ENCODE measurements around the gene UQCR11. TPM values are rescaled to one million over a fixed set of nuclear protein-coding genes. Genes with fewer than 3 reads are reported as not detected.

The UQCR11 gene
- total and polyA plus RNA-seq, 4 donors, result 127 to 251 (median 154) TPM

- no peaks in the 10 kb centered on the region for H3K9me3 ChIP-seq (ENCODE audit: control insufficient read depth, low read length)
- H3K27me3 ChIP-seq (ENCODE audit: control insufficient read depth in 1 of 2, insufficient read depth in 2 of 2, low read length in 1 of 2), result no peaks in the 10 kb centered on the region
- WGBS, 2 donors, result 38 to 46% methylated on average over 10 of the region's 10 CpGs
- intact Hi-C loops (cut with DNase I), result no loop called here
- H3K36me3 ChIP-seq (ENCODE audit: control insufficient read depth in 1 of 2, insufficient read depth in 2 of 2, low read length in 1 of 2), result peaks cover 0 to under 1% of the 10 kb centered on the region in 2 donors
- peaks cover 0 to 3% of the 10 kb centered on the region in 2 donors for H3K4me1 ChIP-seq (ENCODE audit: control insufficient read depth in 1 of 2, insufficient read depth in 2 of 2, low read length in 2 of 2)
- DNase-seq (no peak), ATAC-seq (ENCODE audit: low FRiP score) (no peak)
- no peak overlapping the region for H3K27ac ChIP-seq (ENCODE audit: low read depth in 1 of 2, low read length in 2 of 2)
- no peak overlapping the region for H3K4me3 ChIP-seq (ENCODE audit: low read length in 2 of 2)
These were observed 14.4 kb downstream of the UQCR11 start for GRCh38 chr19:1590641-1591397.

- WGBS, 2 donors, result 68 to 70% methylated on average over 9 of the region's 9 CpGs
- no peaks in the 10 kb centered on the region for H3K27me3 ChIP-seq (ENCODE audit: control insufficient read depth in 1 of 2, insufficient read depth in 2 of 2, low read length in 1 of 2)
These were observed 17.4 kb downstream of the UQCR11 start for GRCh38 chr19:1587872-1588271.

GRCh38 chr19:1585243-1585580 is 20.1 kb downstream of the UQCR11 start:
- Histone ChIP-seq H3K4me1 (ENCODE audit: control insufficient read depth in 1 of 2, insufficient read depth in 2 of 2, low read length in 2 of 2) (no peaks in the 10 kb centered on the region), H3K4me3 (ENCODE audit: low read length in 2 of 2) (no peak overlapping the region), H3K36me3 (ENCODE audit: control insufficient read depth in 1 of 2, insufficient read depth in 2 of 2, low read length in 1 of 2) (peaks cover 0 to 8% of the 10 kb centered on the region in 2 donors), H3K9me3 (ENCODE audit: control insufficient read depth, low read length) (no peaks in the 10 kb centered on the region), H3K27ac (ENCODE audit: low read depth in 1 of 2, low read length in 2 of 2) (no peak overlapping the region), H3K27me3 (ENCODE audit: control insufficient read depth in 1 of 2, insufficient read depth in 2 of 2, low read length in 1 of 2) (no peaks in the 10 kb centered on the region)
- intact Hi-C loops (cut with DNase I), result no loop called here
- no peak for DNase-seq
- no peak for ATAC-seq (ENCODE audit: low FRiP score)
- WGBS, 2 donors, result 82 to 83% methylated on average over 13 of the region's 13 CpGs

More at GRCh38 chr19:1587872-1588271, 17.4 kb downstream of the UQCR11 start:
- Histone ChIP-seq H3K36me3 (ENCODE audit: control insufficient read depth in 1 of 2, insufficient read depth in 2 of 2, low read length in 1 of 2) (no peaks in the 10 kb centered on the region), H3K9me3 (ENCODE audit: control insufficient read depth, low read length) (no peaks in the 10 kb centered on the region), H3K27ac (ENCODE audit: low read depth in 1 of 2, low read length in 2 of 2) (no peak overlapping the region), H3K4me1 (ENCODE audit: control insufficient read depth in 1 of 2, insufficient read depth in 2 of 2, low read length in 2 of 2) (peaks cover 0 to 3% of the 10 kb centered on the region in 2 donors), H3K4me3 (ENCODE audit: low read length in 2 of 2) (no peak overlapping the region)
- ATAC-seq (ENCODE audit: low FRiP score) (no peak), DNase-seq (no peak)
- intact Hi-C loops (cut with DNase I), result no loop called here

- WGBS, 2 donors, result 82 to 87% methylated on average over 75 to 87 of the region's 87 CpGs
- ATAC-seq (ENCODE audit: low FRiP score), result no peak
These were observed 20.6 kb downstream of the UQCR11 start for GRCh38 chr19:1584500-1585242.

GRCh38 chr19:1582201-1582600 is 23.1 kb downstream of the UQCR11 start:
- Histone ChIP-seq H3K36me3 (ENCODE audit: control insufficient read depth in 1 of 2, insufficient read depth in 2 of 2, low read length in 1 of 2) (peaks cover 0 to 8% of the 10 kb centered on the region in 2 donors), H3K4me1 (ENCODE audit: control insufficient read depth in 1 of 2, insufficient read depth in 2 of 2, low read length in 2 of 2) (no peaks in the 10 kb centered on the region), H3K4me3 (ENCODE audit: low read length in 2 of 2) (no peak overlapping the region), H3K9me3 (ENCODE audit: control insufficient read depth, low read length) (no peaks in the 10 kb centered on the region), H3K27me3 (ENCODE audit: control insufficient read depth in 1 of 2, insufficient read depth in 2 of 2, low read length in 1 of 2) (no peaks in the 10 kb centered on the region), H3K27ac (ENCODE audit: low read depth in 1 of 2, low read length in 2 of 2) (no peak overlapping the region)
- intact Hi-C loops (cut with DNase I), result no loop called here
- DNase-seq (no peak), ATAC-seq (ENCODE audit: low FRiP score) (no peak)
- 85 to 86% methylated on average over 9 of the region's 9 CpGs for WGBS, 2 donors

More at GRCh38 chr19:1584500-1585242, 20.6 kb downstream of the UQCR11 start:
- Histone ChIP-seq H3K4me3 (ENCODE audit: low read length in 2 of 2) (no peak overlapping the region), H3K27me3 (ENCODE audit: control insufficient read depth in 1 of 2, insufficient read depth in 2 of 2, low read length in 1 of 2) (no peaks in the 10 kb centered on the region), H3K36me3 (ENCODE audit: control insufficient read depth in 1 of 2, insufficient read depth in 2 of 2, low read length in 1 of 2) (peaks cover 0 to 8% of the 10 kb centered on the region in 2 donors), H3K27ac (ENCODE audit: low read depth in 1 of 2, low read length in 2 of 2) (no peak overlapping the region), H3K4me1 (ENCODE audit: control insufficient read depth in 1 of 2, insufficient read depth in 2 of 2, low read length in 2 of 2) (no peaks in the 10 kb centered on the region), H3K9me3 (ENCODE audit: control insufficient read depth, low read length) (no peaks in the 10 kb centered on the region)
- DNase-seq, result no peak
- intact Hi-C loops (cut with DNase I), result no loop called here

DNA sequence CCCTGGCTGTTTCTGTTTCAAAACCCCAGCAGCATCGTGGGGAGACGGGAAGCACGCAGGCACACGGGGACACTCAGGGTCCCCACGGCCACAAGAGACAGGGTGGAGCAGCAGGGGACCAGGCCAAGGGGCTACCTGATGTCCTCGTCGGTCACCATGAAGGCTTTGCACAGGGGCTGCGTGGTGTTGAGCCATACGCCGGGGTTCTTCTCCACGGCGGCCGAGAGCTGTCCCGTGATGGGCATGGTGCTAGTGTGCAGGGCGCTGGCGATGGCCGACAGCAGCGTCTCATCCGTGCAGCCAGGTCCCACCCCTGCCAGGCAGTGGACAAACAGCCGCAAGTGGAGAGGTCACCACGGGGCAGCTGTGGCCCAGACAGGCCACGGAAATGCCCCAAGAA is 24.3 kb downstream of the UQCR11 start:
- 92 to 93% methylated on average over 22 of the region's 22 CpGs for WGBS, 2 donors
- H3K4me1 ChIP-seq (ENCODE audit: control insufficient read depth in 1 of 2, insufficient read depth in 2 of 2, low read length in 2 of 2), result no peaks in the 10 kb centered on the region

DNA sequence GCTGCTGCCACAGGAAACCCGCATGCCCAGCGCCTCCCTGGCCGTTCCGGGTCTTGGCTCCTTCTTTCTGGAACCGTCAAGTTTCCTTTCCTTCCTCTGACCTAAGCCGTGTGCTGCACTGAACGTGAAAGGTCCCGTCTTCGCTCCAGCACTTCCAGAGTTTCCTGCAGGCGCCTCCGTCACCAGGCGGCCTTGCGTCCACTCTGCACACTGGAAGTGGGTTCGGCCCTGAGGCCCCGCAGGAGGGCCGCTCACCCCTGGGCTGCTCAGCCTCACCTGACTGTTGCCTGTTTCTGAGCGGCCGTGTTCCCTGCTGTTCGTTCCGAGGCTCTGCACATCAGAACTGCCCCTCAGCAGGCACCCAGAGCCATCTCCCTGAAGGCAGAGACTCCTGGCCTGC is 24.9 kb downstream of the UQCR11 start:
- peaks cover 0 to 8% of the 10 kb centered on the region in 2 donors for H3K36me3 ChIP-seq (ENCODE audit: control insufficient read depth in 1 of 2, insufficient read depth in 2 of 2, low read length in 1 of 2)
- 91 to 92% methylated on average over 19 to 20 of the region's 20 CpGs for WGBS, 2 donors
- H3K4me3 ChIP-seq (ENCODE audit: low read length in 2 of 2), result no peak overlapping the region
- ATAC-seq (ENCODE audit: low FRiP score) (no peak), DNase-seq (no peak)
- no peak overlapping the region for H3K27ac ChIP-seq (ENCODE audit: low read depth in 1 of 2, low read length in 2 of 2)
- H3K27me3 ChIP-seq (ENCODE audit: control insufficient read depth in 1 of 2, insufficient read depth in 2 of 2, low read length in 1 of 2), result no peaks in the 10 kb centered on the region
- no peaks in the 10 kb centered on the region for H3K9me3 ChIP-seq (ENCODE audit: control insufficient read depth, low read length)
- intact Hi-C loops (cut with DNase I), result no loop called here
- no peaks in the 10 kb centered on the region for H3K4me1 ChIP-seq (ENCODE audit: control insufficient read depth in 1 of 2, insufficient read depth in 2 of 2, low read length in 2 of 2)

More for the DNA sequence above, 24.3 kb downstream of the UQCR11 start:
- DNase-seq (no peak), ATAC-seq (ENCODE audit: low FRiP score) (no peak)
- Histone ChIP-seq H3K27ac (ENCODE audit: low read depth in 1 of 2, low read length in 2 of 2) (no peak overlapping the region), H3K9me3 (ENCODE audit: control insufficient read depth, low read length) (no peaks in the 10 kb centered on the region), H3K4me3 (ENCODE audit: low read length in 2 of 2) (no peak overlapping the region), H3K36me3 (ENCODE audit: control insufficient read depth in 1 of 2, insufficient read depth in 2 of 2, low read length in 1 of 2) (peaks cover 0 to 8% of the 10 kb centered on the region in 2 donors), H3K27me3 (ENCODE audit: control insufficient read depth in 1 of 2, insufficient read depth in 2 of 2, low read length in 1 of 2) (no peaks in the 10 kb centered on the region)
- intact Hi-C loops (cut with DNase I), result no loop called here

DNA sequence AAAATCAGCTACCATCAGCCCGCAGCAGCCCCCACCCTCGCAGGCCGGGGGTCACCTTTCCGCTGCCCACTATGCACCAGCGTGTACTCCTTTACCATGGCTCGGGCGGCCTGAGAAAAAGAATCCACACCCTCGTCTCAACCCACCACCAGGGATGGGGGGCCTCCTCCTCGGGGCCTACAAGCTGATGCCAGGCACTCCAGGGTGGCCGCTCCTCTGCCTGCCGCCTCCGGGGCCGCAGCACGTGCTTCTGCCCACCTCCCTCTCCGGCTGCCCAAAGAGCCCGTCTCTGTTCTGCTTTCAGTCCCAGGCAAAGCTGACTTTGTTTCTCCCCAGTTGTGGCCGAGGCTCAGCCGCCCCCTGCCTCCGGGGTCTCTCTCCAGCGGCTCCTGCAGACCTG is 26.0 kb downstream of the UQCR11 start:
- H3K36me3 ChIP-seq (ENCODE audit: control insufficient read depth in 1 of 2, insufficient read depth in 2 of 2, low read length in 1 of 2), result peaks cover 0 to 8% of the 10 kb centered on the region in 2 donors
- no peak overlapping the region for H3K27ac ChIP-seq (ENCODE audit: low read depth in 1 of 2, low read length in 2 of 2)
- H3K4me1 ChIP-seq (ENCODE audit: control insufficient read depth in 1 of 2, insufficient read depth in 2 of 2, low read length in 2 of 2), result no peaks in the 10 kb centered on the region
- no peaks in the 10 kb centered on the region for H3K27me3 ChIP-seq (ENCODE audit: control insufficient read depth in 1 of 2, insufficient read depth in 2 of 2, low read length in 1 of 2)
- H3K4me3 ChIP-seq (ENCODE audit: low read length in 2 of 2), result no peak overlapping the region
- intact Hi-C loops (cut with DNase I), result no loop called here
- DNase-seq (no peak), ATAC-seq (ENCODE audit: low FRiP score) (no peak)
- WGBS, 2 donors, result 91 to 94% methylated on average over 20 of the region's 20 CpGs
- H3K9me3 ChIP-seq (ENCODE audit: control insufficient read depth, low read length), result no peaks in the 10 kb centered on the region

Measured in aorta (tissue), 5 donors.